HuH-7 (cell line): ENCODE results near the gene SERPINA6.
"Not testable (repeated sequence)": the region's sequence is repeated elsewhere in the genome, so short reads cannot be mapped to it uniquely, and the experiment has no call there.

Experiments used
- DNase-seq: peaks from one replicate; pipeline ENCODE4 v3.0.0; 2011; ENCODE audit warnings: low spot score

Gene SERPINA6

DNA sequence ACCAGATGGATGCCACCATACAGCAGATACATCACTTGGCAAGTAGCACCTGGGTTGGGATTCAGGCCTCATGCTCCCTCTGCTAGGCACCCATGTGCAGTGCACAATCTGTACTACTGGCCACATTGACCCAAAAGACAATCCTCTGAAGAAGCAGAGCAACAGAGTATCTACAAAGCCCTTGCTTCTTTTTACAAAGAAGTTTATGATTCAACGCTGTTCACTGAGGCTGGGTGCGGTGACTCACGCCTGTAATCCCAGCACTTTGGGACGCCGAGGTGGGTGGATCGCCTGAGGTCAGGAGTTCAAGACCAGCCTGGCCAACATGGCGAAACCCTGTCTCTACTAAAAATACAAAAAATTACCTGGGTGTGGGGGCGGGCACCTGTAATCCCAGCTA is 31.1 kb upstream of the SERPINA6 start:
- DNase-seq = not testable (repeated sequence)

- DNase-seq = no peak
Observed at GRCh38 chr14:94349276-94349675, 26.1 kb upstream of the SERPINA6 start.

DNA sequence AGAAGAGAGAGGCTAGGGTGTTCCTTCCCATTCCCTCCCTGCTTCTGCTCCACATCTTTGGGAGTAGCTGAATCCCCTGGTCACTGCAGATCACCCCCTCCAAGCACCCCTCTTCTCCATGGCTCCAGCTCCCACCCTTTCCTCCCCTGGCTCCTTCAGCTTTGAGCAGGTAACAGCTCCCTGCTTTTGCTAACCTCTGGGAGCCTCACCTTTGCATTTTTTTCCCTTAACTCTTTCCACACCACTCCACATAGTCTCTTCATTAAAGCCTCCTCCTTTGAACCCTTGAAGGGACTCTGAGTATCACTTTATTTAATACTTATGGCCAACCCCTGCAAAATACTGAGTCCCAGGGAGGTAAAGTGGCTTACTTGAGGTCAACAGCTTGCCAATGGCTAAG is 25.7 kb upstream of the SERPINA6 start:
- no peak for DNase-seq

DNA sequence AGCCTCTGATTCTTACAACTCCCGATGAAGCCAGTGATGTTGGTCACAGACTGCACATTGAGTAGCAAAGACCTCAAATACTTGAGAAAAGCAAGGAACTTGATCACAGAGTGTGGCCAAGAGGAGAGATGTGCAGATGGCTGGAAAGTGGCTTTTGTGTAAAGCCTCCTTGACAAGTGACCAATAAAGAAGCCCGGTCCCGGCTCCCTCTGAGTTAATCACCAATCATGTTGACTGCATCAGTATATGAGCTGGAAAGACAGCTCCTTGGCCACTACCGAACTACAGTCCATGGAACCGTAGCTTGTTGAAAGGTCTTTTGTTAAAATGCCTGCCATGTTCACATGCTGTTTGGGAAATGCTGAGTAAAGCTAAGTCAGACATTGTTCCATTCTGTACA is 23.7 kb upstream of the SERPINA6 start:
- DNase-seq = no peak

- DNase-seq = not testable (repeated sequence)
Observed at GRCh38 chr14:94346065-94346786, 23.1 kb upstream of the SERPINA6 start.

- no peak for DNase-seq
Observed at GRCh38 chr14:94345344-94346064, 22.4 kb upstream of the SERPINA6 start.

DNA sequence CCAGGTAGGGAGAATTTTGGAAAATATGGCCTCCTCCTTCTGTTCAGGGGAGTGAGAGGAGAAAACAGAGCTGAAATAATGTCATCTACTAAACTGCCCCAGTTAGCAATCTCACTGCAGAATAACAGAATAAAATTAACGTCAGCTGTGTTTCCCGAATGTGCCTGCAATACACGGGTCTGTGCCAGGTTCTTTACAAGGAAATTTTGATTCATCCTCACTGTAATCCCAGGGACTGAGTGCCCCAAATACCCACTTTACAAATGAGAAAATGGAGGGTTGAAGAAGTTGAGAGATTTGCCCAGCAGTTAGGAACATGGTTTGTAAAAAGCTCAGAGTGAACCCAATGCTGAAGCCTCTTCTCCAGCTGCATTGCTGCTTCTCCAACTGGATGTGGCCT is 21.3 kb upstream of the SERPINA6 start:
- DNase-seq = no peak

DNA sequence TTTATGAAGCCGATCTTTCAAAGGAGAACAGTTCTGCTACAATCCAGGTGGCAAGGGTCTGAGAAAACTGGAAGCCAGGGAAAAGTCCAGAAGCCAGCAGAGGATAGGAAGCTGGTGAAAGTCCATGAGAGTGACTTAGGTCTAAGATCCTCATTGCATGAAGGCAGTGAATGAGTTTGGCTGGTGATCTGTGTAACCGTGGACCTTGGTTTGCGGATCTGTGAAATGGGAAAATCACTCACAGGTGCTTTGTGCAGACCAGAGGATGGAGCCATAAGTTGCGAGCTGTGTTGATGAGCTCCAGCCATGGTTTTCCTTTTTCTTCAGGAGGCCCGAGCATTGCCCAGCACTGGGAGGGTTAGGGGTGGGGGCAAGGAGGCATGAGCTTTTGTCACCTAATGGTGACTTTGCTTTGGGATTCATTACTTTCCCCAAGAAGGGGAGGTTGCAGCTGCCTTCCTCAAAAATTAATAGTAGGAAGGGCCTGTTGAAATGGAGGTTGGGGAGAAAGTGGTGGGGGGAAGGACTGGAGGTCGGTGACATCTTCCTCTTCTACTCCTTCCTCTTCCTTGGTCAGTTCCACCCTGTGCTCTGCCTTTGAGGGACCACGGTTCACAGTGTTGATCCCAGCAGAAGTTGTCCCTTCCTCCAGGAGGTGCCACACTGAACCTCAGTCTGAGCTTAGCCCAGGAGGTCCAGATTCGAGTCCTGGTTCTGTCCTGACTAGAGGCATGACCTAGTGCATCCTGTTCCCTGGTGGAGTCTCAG is 20.3 kb upstream of the SERPINA6 start:
- DNase-seq = no peak

DNA sequence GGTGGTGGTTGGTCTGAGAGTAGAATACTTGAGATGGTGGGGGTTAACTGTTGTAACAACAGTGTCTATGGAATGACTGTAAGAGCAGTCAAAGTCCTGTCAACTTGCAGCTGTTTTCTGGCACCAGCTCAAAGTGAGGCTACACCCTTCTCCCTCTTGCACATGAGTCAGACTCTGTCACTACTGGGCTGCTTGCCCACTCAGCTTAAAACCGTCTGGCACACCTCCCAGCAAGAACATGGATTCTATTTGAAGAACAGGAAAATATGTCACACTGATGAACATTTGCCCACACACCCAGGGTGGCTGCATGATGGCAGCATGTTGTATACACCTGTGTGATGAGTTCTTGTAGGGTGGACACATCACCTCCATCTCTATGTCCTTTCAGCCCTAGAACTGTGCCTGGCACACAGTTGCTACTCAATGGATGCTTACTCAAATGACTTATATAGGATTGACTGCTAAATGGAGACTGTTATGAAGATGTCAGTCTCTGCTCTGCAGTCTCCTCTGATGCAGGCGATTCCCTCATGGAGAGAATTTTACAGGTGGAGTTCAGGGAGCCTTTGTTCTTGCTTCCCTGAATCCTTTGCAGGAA is 19.3 kb upstream of the SERPINA6 start:
- no peak for DNase-seq

GRCh38 chr14:94341656-94342333 is 18.7 kb upstream of the SERPINA6 start:
- no peak for DNase-seq

DNA sequence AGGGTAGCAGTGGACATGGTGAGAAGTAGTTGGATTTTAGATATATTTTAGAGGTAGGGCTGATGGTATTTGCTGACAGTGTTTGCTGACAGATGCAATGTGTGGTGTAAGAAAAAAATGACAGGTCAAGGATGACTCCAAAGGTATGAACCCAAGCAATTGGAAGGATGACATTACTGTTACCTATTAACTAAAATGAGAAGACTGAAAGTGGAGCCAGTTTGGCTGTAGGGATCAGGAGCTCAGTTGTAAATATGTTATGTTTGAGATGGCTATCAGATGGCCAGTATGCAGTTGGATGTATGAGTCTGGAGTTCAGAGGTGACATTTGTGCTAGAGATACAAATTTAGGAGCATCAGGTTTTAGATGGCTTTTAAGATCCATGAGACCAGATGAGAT is 17.4 kb upstream of the SERPINA6 start:
- DNase-seq = peak; percentile 47

DNA sequence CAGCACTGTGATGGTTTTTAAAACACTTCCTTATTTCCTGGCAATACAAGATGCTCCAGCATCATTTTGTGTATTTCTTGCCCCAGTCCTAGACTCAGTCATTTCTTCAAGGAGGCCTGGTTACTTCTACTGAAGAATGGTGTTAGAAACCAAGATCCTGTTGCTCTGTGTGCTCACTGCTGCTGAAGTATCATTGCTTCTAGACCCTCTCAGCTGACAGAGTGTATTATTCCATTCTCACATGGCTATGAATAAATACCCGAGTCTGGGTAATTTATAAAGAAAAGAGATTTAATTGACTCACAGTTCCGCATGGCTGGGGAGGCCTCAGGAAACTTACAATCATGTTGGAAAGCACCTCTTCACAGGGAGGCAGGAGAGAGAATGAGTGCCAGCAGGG is 14.9 kb upstream of the SERPINA6 start:
- no peak for DNase-seq

DNA sequence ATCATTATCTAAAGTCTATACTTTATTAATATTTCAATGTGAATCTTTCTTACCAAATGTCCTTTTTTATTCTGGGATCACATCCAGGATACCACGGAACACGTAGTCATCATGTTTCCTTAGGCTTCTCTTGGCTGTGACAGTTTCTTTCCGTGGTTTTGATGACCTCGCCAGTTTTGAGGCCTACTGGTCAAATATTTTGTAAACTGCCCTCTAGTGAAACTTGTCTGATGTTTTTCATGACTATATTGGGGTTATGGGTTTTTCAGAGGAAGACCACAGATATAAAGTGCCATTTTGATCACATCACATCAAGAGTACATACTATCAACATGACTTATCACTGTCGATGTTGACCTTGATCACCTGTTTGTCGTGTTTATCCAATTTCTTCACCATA is 14.1 kb upstream of the SERPINA6 start:
- DNase-seq = no peak

GRCh38 chr14:94334872-94335271 is 11.7 kb upstream of the SERPINA6 start:
- no peak for DNase-seq

DNA sequence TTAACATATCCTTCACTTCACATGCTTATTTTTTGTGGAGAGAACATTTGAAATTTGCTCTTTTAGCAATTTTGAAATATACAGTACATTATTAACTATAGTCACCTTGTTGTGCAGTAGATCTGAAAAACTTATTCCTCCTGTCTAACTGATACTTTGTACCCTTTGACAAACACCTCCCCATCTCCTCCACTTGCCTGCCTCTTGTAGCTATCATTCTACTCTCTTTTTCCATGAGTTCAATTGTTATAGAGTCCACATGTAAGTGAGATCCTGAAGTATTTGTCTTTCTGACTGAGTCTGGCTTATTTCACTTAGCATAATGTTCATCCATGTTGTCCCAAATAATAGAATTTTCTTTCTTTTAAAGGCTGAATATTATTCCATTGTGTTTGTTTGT is 9.5 kb upstream of the SERPINA6 start:
- no peak for DNase-seq

DNA sequence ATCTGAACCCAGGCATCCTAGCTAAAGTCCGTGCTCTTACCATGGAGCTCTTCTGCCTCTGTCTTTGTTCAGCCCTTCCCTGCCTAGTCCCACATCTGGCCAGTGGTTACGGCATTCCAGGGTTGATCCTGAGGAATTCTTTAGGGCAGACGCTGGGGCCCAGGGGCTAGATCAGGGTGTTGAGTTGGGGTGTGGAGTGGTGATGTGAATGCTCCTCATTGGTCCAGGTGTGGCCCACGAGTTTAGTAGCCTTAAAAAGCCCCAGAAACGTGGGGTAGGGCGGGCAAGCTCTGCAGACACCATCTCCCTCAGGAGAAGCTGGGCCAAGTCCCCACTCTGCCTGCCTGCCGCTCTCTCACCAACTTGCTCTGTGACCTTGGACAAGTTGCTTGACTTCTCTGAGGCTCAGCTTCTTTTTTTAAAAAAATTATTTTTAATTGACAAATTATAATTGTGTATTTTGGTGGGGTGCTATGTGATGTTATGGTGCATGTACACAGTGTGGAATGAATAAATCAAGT is 9.0 kb upstream of the SERPINA6 start:
- no peak for DNase-seq

DNA sequence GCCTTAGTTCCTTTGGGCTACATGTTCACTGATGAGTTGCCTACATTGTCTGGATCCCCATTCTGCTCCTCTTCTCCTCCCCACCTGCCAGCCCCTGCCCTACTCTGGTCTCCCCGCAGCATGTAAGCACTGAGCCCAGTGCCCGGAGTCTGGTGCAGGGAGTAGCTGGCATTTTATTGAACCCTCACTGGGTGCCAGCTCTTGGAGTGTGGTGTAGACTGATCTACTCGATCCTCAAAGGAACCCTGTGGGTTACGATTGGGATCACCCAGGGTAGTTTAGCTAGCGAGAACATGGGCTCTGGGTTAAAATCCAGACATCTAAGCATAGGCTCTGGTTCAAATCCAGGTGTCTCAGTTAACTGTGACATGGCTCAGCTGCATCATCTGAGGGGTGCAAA is 8.3 kb upstream of the SERPINA6 start:
- no peak for DNase-seq

GRCh38 chr14:94330857-94331256 is 7.7 kb upstream of the SERPINA6 start:
- no peak for DNase-seq

DNA sequence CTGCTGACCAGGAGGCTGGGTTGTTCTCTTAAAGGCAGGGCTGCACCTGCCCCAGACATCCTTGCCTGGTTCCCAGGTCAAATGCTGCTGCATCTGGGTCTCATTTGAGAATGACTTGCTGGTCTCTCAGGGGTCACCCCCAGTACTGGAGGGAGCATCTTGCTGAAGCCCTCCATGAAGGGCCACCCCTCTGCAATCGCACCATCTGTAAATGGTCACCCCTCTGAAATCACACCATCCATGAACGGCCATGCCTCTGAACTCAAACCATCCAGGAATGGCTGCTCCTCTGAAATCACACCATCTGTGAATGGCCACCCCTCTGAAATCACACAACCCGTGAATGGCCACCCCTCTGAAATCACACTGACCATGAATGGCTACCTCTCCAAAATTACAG is 7.3 kb upstream of the SERPINA6 start:
- DNase-seq = no peak

GRCh38 chr14:94329857-94330256 is 6.7 kb upstream of the SERPINA6 start:
- no peak for DNase-seq

GRCh38 chr14:94328196-94328595 is 5.1 kb upstream of the SERPINA6 start:
- DNase-seq = no peak
